Left renal pelvis (tissue), 4 donors: ENCODE data around the gene GLUL. TPM values are rescaled to one million over a fixed set of nuclear protein-coding genes. Genes with fewer than 3 reads are reported as not detected.

Experiments
- DNase-seq, 4 donors: peaks; one replicate each; pipeline ENCODE4 v3.0.0-alpha.2; 2013; ENCODE audit warnings: low read depth in 4 of 4, low spot score in 3 of 4
- polyA plus RNA-seq, 4 donors: library from polyadenylated mRNA; unstranded; fragments of 120-200 nt; gene quantifications; one replicate each; pipeline ENCODE4 v1.2.1, GENCODE V29; 2013; ENCODE audit not compliant: insufficient read length in 4 of 4

Gene GLUL
- polyA plus RNA-seq: 100 to 1,000 TPM; 278 to 306 (median 290) TPM

GRCh38 chr1:182391362-182392049, at the start of gene GLUL:
Gene GLUL, minus strand, starts transcription at chr1:182391790. Its CDS starts 3,053 bp downstream, at chr1:182388737.
- peak; percentile 86 to 94 (median 92) for DNase-seq

GRCh38 chr1:182438326-182438725, 46.7 kb upstream of the GLUL start:
- no peak for DNase-seq

GRCh38 chr1:182433580-182433979, 42.0 kb upstream of the GLUL start:
- DNase-seq: no peak

- DNase-seq: no peak
Observed at GRCh38 chr1:182431278-182431677, 39.7 kb upstream of the GLUL start.

GRCh38 chr1:182430263-182431068, 38.9 kb upstream of the GLUL start:
- no peak for DNase-seq

GRCh38 chr1:182428043-182428442, 36.5 kb upstream of the GLUL start:
- no peak for DNase-seq

- DNase-seq: no peak
Observed at GRCh38 chr1:182426442-182427430, 35.1 kb upstream of the GLUL start.

GRCh38 chr1:182415789-182416188, 24.2 kb upstream of the GLUL start:
- no peak for DNase-seq

GRCh38 chr1:182413969-182414368, 22.4 kb upstream of the GLUL start:
- no peak for DNase-seq

- DNase-seq: no peak
Observed at GRCh38 chr1:182413486-182413885, 21.9 kb upstream of the GLUL start.

- DNase-seq: no peak
Observed at GRCh38 chr1:182410620-182411273, 19.2 kb upstream of the GLUL start.

GRCh38 chr1:182410138-182410537, 18.5 kb upstream of the GLUL start:
- no peak for DNase-seq

- DNase-seq: no peak
Observed at GRCh38 chr1:182408435-182409075, 17.0 kb upstream of the GLUL start.

- no peak for DNase-seq
Observed at GRCh38 chr1:182407724-182408123, 16.1 kb upstream of the GLUL start.

GRCh38 chr1:182406012-182406411, 14.4 kb upstream of the GLUL start:
- DNase-seq: no peak

GRCh38 chr1:182405578-182405977, 14.0 kb upstream of the GLUL start:
- DNase-seq: no peak

GRCh38 chr1:182404781-182405180, 13.2 kb upstream of the GLUL start:
- no peak for DNase-seq

GRCh38 chr1:182400567-182400966, 9.0 kb upstream of the GLUL start, which contains the start of gene TEDDM1:
Gene TEDDM1, minus strand, starts transcription at chr1:182400667. Its CDS starts 182 bp downstream, at chr1:182400485.
- DNase-seq: no peak

- no peak for DNase-seq
Observed at GRCh38 chr1:182397653-182398393, 6.2 kb upstream of the GLUL start.
